Sigmoid colon (tissue), 7 donors: ENCODE data around the gene KRT85. TPM values are rescaled to one million over a fixed set of nuclear protein-coding genes. Genes with fewer than 3 reads are reported as not detected.

Source experiments
- DNase-seq: peaks from one replicate; pipeline ENCODE4 v3.0.0-alpha.2; 2019
- H3K27ac ChIP-seq, 4 donors: fragments of 200-600 bp; sonication (generic); one replicate each; pipeline ENCODE4 v1.5.1; 2016 to 2019; ENCODE audit warnings: mild to moderate bottlenecking in 1 of 4
- H3K27me3 ChIP-seq, 3 donors: fragments of 200-600 bp; sonication (generic); one replicate each; pipeline ENCODE4 v1.5.1; 2019; ENCODE audit warnings: mild to moderate bottlenecking in 1 of 3
- H3K36me3 ChIP-seq, 4 donors: fragments of 200-600 bp; sonication (generic); one replicate each; pipeline ENCODE4 v1.5.1; 2016 to 2019
- H3K4me1 ChIP-seq, 4 donors: fragments of 200-600 bp; sonication (generic); one replicate each; pipeline ENCODE4 v1.5.1; 2017 to 2019
- H3K4me3 ChIP-seq, 4 donors: fragments of 200-600 bp; sonication (generic); one replicate each; pipeline ENCODE4 v1.5.1; 2017 to 2019; ENCODE audit warnings: mild to moderate bottlenecking in 2 of 4, moderate library complexity in 1 of 4
- H3K9me3 ChIP-seq, 4 donors: fragments of 200-600 bp in 3 of 4; sonication (generic) in 3 of 4; one replicate each; pipeline versions ENCODE4 v1.5.1 to v1.6.1; 2013 to 2019
- EP300 ChIP-seq, 4 donors: sonication (generic); formaldehyde crosslinking; IDR thresholded peaks; one replicate each; pipeline ENCODE4 v1.6.1; 2017; ENCODE audit warnings: antibody characterized with exemption in 4 of 4
- POLR2A ChIP-seq, 2 donors: fragments of 450-650 bp; IDR thresholded peaks; one replicate each; pipeline ENCODE4 v1.6.1; 2016; ENCODE audit warnings: antibody characterized with exemption in 2 of 2, mild to moderate bottlenecking in 2 of 2, moderate library complexity in 2 of 2
- POLR2AphosphoS5 ChIP-seq, 4 donors: sonication (generic); formaldehyde crosslinking; IDR thresholded peaks; one replicate each; pipeline ENCODE4 v1.6.1; 2017; ENCODE audit warnings: antibody characterized with exemption in 4 of 4
- WGBS, 2 donors: extraction: QIAGEN DNeasy Blood & Tissue Kit; methylation state at CpG; one replicate each; pipeline ENCODE4 v1.1.7; 2013; 5-methylcytosine and 5-hydroxymethylcytosine counted together
- intact Hi-C: fragments of 100-400 bp; cut with DNase I; formaldehyde crosslinking; loops from one replicate; pipeline ENCODE4 v1.15.1; 2023
- polyA plus RNA-seq, 3 donors: library from polyadenylated mRNA; stranded (reverse); fragments of 200-250 nt; gene quantifications; one replicate each; pipeline ENCODE4 v1.2.3, GENCODE V29; 2013
- total RNA-seq, 4 donors: library from RNA; depleted of rRNA; stranded (reverse); fragments of >200 nt; gene quantifications; one replicate each; pipeline ENCODE4 v1.1.0, GENCODE V29; 2016
- TF ChIP-seq, protein P1 (sequence below), 4 experiments: fragments of 450-650 bp in 3 of 4; fragments of 200-600 bp in 1 of 4; IDR thresholded peaks; one replicate each; pipeline ENCODE4 v1.5.1; 2016 to 2019; ENCODE audit warnings: antibody characterized with exemption in 4 of 4, mild to moderate bottlenecking in 3 of 4, moderate library complexity in 2 of 4
- donor health status: healthy with polysubstance abuse.
- donor health status: Bipolar disorder and iron deficiency.
- donor health status: healthy.

The KRT85 gene
- total and polyA plus RNA-seq, 7 donors: not detected

DNA sequence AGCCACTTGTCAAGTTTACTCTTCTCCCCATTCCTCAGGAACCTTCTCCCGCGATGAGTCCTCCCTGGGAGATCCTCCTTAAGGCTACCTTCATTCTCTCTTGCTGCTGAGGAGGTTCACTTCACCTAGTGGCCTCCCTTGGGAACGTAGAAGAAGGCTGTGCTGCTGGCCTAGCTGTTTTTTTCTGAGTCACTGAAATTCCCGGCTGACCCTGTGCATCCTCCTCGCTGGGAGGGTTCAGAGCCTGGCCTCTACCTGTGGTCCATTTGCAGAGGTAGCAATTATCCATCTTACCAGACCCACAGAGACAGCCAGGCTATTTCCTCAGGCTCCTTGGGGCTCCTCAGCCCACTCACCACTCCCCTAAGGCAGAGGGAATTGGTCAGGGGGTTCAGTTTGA is 34.2 kb upstream of the KRT85 start:
- Histone ChIP-seq H3K27me3 (no peaks in the 10 kb centered on the region), H3K4me1 (no peaks in the 10 kb centered on the region), H3K9me3 (no peaks in the 10 kb centered on the region), H3K36me3 (no peaks in the 10 kb centered on the region), H3K4me3 (no peak overlapping the region), H3K27ac (no peak overlapping the region)
- 84 to 88% methylated on average over 5 of the region's 5 CpGs for WGBS, 2 donors
- intact Hi-C loops: no loop called here
- DNase-seq: no peak
- TF ChIP-seq POLR2A (IDR thresholded peaks at IDR 0.05) (no peak), POLR2AphosphoS5 (IDR thresholded peaks at IDR 0.05) (no peak)
- TF ChIP-seq, protein P1, sequence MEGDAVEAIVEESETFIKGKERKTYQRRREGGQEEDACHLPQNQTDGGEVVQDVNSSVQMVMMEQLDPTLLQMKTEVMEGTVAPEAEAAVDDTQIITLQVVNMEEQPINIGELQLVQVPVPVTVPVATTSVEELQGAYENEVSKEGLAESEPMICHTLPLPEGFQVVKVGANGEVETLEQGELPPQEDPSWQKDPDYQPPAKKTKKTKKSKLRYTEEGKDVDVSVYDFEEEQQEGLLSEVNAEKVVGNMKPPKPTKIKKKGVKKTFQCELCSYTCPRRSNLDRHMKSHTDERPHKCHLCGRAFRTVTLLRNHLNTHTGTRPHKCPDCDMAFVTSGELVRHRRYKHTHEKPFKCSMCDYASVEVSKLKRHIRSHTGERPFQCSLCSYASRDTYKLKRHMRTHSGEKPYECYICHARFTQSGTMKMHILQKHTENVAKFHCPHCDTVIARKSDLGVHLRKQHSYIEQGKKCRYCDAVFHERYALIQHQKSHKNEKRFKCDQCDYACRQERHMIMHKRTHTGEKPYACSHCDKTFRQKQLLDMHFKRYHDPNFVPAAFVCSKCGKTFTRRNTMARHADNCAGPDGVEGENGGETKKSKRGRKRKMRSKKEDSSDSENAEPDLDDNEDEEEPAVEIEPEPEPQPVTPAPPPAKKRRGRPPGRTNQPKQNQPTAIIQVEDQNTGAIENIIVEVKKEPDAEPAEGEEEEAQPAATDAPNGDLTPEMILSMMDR (IDR thresholded peaks at IDR 0.05): no peak

DNA sequence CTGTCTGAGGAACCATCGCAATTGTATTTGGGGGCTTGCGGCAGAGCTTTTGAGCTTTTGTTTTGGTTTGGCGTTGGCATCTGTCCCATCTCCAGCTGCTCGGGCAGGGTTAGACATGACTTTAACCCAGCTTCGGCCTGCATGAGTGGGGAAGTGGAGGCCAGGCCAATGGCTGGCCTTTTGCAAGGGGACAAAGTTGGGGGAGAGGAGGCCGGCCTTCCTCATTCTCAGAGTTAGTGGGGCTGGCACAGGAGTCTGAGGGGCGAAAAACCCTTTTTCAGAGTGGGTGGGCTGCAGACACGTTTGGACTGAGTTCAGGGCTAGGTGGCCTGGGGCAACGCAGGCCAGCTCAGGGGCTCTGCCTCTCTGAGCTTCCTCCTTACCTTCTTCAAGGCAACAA is 33.6 kb upstream of the KRT85 start:
- TF ChIP-seq POLR2AphosphoS5 (IDR thresholded peaks at IDR 0.05) (no peak), POLR2A (IDR thresholded peaks at IDR 0.05) (no peak), EP300 (IDR thresholded peaks at IDR 0.05) (no peak)
- TF ChIP-seq, protein P1 (IDR thresholded peaks at IDR 0.05): no peak
- no peaks in the 10 kb centered on the region for H3K36me3 ChIP-seq
- H3K9me3 ChIP-seq: no peaks in the 10 kb centered on the region
- no peak for DNase-seq
- H3K4me3 ChIP-seq: no peak overlapping the region
- WGBS, 2 donors: 85 to 88% methylated on average over 9 of the region's 9 CpGs
- no peaks in the 10 kb centered on the region for H3K4me1 ChIP-seq
- H3K27me3 ChIP-seq: no peaks in the 10 kb centered on the region
- no peak overlapping the region for H3K27ac ChIP-seq
- intact Hi-C loops: no loop called here

DNA sequence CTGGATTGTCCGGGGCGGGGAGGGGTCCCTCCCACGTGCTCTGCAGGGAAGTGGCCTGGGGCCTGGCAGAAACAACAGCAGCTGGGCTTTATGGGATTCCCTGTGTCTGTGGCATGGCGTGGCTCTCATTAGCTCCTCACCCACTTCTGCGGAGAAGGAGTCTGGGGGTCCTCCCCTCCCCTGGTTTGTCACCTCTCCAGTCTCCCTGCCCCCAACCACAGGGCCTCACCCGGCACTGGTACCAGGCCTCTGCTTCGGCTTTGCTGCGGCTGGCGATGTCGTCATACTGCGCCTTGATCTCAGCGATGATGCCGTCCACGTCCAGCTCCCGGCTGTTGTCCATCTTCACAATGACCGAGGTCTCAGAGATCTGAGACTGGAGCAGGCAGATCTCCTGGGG is 32.5 kb upstream of the KRT85 start:
- intact Hi-C loops: no loop called here
- TF ChIP-seq, protein P1 (IDR thresholded peaks at IDR 0.05): no peak
- 93 to 96% methylated on average over 16 of the region's 16 CpGs for WGBS, 2 donors

DNA sequence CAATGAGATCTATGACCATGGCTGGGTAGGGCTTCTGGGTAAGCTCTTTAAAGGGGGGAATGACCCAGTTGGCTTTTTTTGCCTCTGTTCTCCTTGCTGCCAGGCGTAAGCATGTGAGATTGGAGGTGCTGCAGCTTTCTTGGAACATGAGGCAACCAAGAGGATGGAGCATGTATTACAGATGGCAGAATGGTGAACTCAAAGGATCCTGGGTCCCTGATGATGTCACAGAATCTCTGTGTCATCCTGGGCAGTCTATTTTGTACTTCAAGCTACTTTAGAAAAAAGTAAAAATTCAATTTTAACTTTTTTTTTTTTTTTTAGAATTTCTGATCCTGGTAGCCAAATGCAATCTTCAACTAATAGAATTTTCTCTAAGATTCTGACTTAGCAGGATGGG is 30.9 kb upstream of the KRT85 start:
- 85 to 89% methylated on average over 1 of the region's 1 CpG for WGBS, 2 donors
- TF ChIP-seq POLR2AphosphoS5 (IDR thresholded peaks at IDR 0.05) (no peak), POLR2A (IDR thresholded peaks at IDR 0.05) (no peak), EP300 (IDR thresholded peaks at IDR 0.05) (no peak)
- TF ChIP-seq, protein P1 (IDR thresholded peaks at IDR 0.05): no peak
- Histone ChIP-seq H3K9me3 (no peaks in the 10 kb centered on the region), H3K4me1 (no peaks in the 10 kb centered on the region), H3K27ac (no peak overlapping the region), H3K27me3 (no peaks in the 10 kb centered on the region), H3K4me3 (no peak overlapping the region), H3K36me3 (no peaks in the 10 kb centered on the region)
- DNase-seq: peak; percentile 12
- intact Hi-C loops: no loop called here

More for the DNA sequence above, 32.5 kb upstream of the KRT85 start:
- Histone ChIP-seq H3K4me1 (no peaks in the 10 kb centered on the region), H3K9me3 (no peaks in the 10 kb centered on the region), H3K27me3 (no peaks in the 10 kb centered on the region), H3K4me3 (no peak overlapping the region), H3K27ac (no peak overlapping the region), H3K36me3 (no peaks in the 10 kb centered on the region)
- DNase-seq: peak; percentile 57

DNA sequence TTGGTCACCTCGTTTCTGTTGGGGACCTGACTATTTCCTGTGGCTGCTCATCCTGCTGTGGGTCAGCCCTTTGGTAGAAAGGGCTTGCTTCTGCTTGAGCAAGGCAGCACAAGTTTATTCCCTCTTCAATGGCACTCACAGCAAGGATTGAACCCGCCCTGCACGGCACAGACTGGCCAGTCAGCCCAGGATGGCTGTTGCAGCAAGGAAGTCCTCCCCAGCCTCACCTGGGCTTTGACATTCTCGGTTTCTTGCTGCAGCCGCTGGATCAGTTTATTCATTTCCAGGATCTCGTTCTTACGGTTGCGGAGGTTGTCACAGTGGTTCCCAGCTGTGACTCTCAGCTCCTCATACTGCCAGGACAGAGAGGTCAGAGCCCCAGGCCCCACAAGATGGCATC is 29.4 kb upstream of the KRT85 start:
- H3K9me3 ChIP-seq: no peaks in the 10 kb centered on the region
- H3K4me1 ChIP-seq: peaks cover 2 to 4% (median 4%) of the 10 kb centered on the region in 4 donors
- 85% methylated on average over 8 of the region's 8 CpGs for WGBS, 2 donors
- peak; percentile 34 for DNase-seq
- H3K27ac ChIP-seq: no peak overlapping the region
- intact Hi-C loops: no loop called here
- H3K4me3 ChIP-seq: no peak overlapping the region
- no peaks in the 10 kb centered on the region for H3K36me3 ChIP-seq
- no peaks in the 10 kb centered on the region for H3K27me3 ChIP-seq
- TF ChIP-seq POLR2A (IDR thresholded peaks at IDR 0.05) (no peak), POLR2AphosphoS5 (IDR thresholded peaks at IDR 0.05) (no peak), EP300 (IDR thresholded peaks at IDR 0.05) (no peak)
- TF ChIP-seq, protein P1 (IDR thresholded peaks at IDR 0.05): no peak
